ENCODE measurements around the gene REC114.
"Not testable (repeated sequence)": the region's sequence is repeated elsewhere in the genome, so short reads cannot be mapped to it uniquely, and the experiment has no call there.

Gene REC114

GRCh38 chr15:73538563-73539211 is 95.7 kb downstream of the REC114 start:
- DNase-seq, result no peak

DNA sequence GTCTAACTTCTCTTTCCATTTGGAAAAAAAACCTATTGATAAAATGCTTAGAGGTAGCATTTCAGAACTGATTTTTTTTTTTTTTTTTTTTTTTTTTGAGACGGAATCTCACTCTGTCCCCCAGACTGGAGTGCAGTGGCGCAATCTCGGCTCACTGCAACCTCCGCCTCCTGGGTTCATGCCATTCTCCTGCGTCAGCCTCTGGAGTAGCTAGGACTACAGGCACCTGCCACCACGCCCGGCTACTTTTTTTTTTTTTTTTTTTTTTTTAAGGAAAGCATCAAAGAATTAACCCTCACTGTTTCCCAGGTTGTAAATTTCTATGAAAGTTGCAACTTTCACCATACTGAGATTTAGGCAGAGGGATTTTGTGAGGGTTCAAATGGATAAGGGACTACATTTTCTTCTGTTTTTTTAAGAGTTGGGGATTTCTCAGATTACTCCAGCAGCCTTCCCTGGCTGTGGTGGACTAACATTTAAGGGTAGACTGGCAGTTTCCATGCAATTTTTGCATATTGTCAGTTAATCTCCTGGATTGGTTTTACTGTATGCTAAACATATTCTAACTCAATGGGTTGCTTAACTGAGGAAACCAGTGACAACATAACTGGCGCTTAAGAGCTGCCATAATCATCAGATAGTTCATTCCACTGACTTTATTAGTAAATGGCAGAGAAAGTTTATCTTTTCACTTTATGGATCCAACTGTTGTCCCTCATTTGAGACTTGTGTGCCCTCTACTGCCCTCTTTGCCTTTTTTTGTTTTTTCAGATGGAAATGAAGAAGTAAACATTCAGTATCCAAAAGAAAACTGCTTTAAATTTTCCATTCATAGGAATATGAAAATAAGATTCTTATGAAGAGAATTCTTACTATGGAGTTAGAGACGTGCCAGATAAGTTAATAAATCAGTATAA is 96.5 kb downstream of the REC114 start:
- DNase-seq, result no peak

GRCh38 chr15:73540161-73540560 is 97.2 kb downstream of the REC114 start:
- no peak for DNase-seq

- DNase-seq, result no peak
Observed at GRCh38 chr15:73541479-73541878, 98.5 kb downstream of the REC114 start.

DNA sequence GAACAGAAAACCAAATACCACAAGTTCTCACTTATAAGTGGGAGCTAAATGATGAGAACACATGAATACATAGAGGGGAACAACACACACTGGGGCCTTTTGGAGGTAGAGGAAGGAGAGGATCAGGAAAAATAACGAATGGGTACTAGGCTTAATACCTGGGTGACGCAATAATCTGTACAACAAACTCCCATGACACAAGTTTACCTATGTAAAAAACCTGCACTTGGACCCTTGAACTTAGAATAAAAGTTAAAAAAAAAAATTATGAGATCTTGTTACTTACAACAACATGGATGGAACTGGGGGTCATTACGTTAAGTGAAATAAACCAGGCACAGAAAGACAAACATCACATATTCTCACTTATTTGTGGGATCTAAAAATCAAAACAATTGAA is 106.0 kb downstream of the REC114 start:
- DNase-seq, result not testable (repeated sequence)

DNA sequence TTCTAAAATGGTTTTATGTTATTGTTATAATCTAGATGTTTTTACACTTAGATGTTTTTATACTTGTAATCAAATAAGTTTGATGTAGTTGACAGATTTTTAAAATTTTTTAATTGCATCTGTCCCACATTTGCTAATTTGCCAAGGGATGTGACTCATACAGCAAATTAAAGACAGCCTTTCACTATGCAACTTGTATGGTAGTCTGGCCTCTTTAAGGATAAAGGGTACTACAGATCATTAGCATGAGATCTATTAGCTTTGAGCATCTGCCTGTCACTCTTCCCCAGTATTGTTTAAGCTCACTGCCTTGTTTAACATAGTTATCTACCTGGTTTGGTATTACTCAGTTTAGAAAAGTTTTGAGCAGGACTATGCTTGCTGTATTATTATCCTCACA is 107.2 kb downstream of the REC114 start:
- no peak for DNase-seq

DNA sequence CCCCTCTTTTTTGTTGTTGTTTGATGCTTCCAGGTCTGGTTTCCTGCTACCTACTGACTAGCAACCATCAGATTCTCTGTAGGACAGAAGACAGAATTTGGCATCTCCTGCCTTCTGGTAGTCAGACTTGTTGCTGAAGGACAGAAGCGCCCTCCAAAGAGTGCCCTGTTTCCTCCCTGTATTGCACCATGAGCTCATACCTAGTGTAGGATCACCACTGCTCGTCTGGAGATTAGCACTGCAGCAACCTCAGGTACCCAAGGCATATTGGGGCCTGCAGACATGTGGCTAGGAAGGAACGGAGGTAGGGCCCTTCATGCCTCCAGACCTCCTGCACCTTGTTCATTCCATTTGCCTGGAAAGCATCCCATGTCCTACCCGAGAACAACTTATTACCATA is 112.1 kb downstream of the REC114 start:
- DNase-seq, result no peak

- no peak for DNase-seq
Observed at GRCh38 chr15:73558529-73558928, 115.6 kb downstream of the REC114 start.

GRCh38 chr15:73560501-73561117 is 117.6 kb downstream of the REC114 start:
- no peak for DNase-seq

DNA sequence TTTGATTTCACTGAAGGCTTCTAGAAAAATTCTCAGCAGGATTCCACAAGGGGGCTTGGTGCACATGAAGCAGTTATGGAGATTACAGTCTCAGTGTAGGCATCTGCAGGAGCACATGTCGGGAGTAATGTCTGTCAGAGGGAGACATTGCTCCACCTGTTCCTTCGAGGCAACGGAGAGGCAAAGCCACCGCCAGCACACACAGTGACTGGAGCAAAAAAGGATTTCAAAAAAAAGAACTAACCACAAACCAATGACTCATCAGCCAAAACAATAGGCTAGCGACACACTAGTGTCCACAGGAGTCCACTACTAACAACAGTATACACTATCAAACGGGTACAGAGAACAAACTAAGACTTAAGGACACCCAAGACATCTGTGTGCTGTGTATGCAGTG is 121.3 kb downstream of the REC114 start:
- DNase-seq, result no peak

GRCh38 chr15:73567020-73567419 is 124.1 kb downstream of the REC114 start:
- no peak for DNase-seq

DNA sequence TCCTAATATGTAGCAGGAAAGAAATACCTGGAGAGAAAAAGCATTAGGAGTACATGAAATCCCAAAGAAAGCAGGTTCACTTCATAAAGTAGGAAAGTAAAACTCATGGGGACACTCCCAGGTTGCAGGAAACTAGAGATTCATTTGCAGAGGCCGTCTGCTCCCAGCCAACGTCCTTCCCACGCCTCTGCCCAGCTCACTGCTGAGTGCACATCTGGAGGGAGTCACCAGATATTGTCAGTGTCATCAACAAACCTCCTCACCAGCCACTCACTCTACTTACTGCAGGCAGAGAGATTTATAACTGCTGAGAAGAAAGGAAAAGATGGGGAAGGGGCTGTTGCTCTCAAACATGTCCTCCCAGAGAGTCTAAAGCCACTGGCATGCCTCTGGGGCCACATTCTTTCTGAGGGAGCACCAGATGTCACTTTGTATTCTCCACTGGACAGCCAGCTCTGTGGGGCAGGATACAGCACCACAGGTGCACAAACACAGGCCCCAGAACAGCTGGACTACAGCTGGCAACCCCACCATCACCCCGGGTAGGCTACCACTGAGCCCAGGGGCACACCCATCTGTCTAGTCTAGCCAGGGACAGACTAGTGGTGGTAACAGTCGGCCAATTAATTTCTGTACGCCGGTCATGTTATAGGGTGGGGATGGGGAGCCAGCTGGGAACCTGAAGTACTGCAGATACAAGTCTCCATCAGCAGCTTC is 125.8 kb downstream of the REC114 start:
- DNase-seq, result no peak

DNA sequence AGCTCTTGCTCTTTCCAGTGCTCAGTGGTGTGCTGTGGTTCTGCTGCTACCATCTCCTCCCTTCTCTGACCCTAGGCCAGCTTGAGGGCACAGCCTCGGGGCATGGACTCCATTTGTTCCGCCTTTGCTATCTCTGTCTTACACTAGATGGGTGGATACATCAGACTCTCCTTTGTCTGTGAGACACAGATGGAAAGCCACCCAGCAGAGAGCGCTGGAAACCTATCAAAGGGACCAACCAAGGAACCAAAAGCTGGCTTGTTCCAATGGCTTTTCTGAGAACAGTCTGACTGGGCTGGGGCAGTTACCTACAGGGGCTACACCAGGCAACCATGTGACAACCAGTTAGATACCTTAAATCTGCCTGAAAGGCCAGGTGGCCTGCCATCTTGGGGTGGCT is 126.4 kb downstream of the REC114 start:
- no peak for DNase-seq

DNA sequence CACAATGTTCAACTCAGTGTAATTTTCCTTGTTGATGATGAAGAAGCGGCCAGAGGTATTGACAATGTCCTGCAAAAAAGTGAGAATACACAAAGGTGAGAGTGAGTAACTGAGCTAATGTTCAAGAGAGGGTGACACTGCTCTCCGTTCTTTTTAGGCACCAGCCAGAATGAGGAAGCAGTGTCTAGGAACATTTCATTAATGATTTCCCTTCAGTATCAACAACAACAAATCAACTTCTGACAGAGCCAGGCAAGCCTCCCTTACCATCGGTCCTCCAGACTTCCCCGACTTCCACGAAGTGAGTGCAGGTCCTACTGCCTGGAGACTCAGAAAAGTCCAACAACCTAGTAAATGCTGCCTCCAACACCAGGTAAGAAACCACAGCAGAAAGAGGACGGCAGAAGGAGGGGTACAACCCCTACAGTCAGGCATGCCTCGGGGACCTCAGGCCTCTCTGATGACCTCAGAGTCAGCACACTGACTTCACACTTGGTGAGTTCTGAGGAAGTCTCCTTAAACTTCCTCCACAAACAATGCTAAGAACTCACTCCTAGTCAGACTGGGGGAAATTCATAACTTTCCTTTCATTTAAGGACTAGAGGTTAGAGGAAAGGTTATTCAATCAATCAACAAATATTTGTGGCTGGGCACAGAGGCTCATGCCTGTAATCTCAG is 127.5 kb downstream of the REC114 start:
- no peak for DNase-seq

DNA sequence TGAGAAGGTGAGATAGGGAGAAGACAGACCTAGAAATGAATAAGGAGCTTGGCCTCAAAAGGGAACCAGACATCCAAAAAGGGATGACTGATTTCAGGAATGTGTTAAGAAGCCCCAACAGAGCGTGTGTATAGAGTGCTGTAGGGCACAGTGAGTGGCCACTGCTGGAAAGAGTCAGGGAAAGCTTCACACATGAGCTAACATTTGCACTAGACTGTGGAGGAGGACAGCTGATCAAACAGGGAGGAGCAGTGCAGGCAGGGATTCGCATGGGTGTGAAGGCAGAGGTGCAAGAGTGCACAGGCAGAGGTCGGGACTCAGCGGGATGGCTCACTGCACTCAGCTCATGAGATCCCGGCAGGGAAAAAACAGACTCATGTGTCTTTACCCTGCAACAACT is 128.4 kb downstream of the REC114 start:
- DNase-seq, result no peak

DNA sequence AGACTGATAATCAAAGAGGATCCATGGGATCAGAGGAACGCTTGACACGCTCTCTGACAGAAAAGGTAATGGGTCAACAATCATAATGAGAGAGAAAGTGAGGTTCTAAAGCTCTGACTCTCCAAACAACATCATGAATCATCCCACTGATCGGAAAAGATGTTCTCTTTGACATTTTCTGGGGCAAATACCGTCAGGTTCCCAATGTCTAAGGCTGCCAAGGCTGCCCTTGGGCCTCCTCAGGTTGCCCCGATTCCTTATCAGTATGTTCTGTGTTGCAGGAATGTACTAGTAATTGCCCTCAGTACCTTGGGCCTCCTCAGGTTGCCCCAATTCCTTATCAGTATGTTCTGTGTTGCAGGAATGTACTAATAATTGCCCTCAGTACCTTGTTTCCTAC is 129.3 kb downstream of the REC114 start:
- no peak for DNase-seq

DNA sequence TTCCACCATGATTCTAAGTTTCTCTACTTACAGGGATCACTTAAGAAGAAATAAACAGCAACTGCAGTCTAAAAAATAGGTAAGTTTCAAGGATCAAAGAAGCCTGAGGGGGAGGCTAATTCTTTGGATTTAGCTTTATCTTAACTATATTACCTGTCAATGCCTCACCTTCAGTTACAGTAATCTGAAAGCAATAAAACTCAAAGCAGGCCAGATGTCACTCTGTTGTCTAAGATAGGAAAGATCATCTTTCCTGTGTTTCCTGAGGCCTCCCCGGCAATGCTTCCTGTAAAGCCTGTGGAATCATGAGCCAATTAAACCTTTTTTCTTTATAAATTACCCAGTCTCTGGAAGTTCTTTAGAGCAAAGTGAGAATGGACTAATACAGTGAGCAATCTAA is 130.1 kb downstream of the REC114 start:
- no peak for DNase-seq

DNA sequence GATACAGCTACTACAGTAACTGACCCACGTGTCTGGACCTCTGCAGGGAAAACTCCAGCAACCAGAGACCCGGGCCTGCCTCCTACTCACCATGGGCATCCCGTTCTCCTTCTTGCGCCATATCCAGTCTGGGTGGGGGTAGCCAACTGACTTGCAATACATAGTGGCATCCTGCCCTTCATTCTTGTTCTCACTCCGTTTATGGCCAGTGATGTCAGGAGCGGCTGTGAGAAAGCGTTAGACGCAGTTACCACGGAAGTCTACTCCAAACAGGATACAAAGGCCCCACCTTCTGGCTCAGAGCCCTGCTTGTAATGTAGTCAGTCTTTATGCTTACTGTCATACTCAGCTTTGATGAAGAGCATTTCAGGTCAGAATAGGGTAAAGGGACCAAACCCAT is 130.6 kb downstream of the REC114 start:
- DNase-seq, result no peak

DNA sequence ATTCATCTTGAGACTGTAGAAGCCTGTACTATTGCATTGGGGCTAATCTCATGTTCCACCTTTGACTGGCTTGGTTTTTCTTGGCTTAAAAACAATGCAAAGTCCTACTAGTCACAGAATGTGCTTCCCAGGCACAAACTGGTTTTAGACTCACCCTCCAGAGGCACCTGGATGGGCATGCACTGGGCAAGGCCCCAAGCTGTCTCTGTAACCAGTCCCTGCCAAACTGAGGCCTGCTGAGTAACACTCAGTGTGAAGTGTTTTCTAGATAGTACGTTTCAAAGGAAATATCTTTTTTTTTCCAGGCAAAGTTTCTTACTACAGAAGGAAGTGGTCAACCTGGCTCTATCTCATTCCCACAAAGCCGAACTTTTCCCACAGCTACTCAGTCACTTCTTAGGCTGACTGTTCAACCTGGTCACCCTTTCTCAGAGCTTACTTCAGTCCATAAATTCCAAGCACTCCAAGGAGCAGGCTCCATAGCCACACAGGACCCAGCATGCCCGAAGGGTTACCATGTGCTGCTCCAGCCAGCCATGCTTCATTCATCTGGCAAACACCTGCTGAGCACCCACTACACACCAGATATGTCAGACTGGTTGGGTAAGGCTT is 132.8 kb downstream of the REC114 start:
- no peak for DNase-seq

- DNase-seq, result not testable (repeated sequence)
Observed at GRCh38 chr15:73577593-73577992, 134.6 kb downstream of the REC114 start.

GRCh38 chr15:73578026-73578425 is 135.1 kb downstream of the REC114 start:
- no peak for DNase-seq

DNA sequence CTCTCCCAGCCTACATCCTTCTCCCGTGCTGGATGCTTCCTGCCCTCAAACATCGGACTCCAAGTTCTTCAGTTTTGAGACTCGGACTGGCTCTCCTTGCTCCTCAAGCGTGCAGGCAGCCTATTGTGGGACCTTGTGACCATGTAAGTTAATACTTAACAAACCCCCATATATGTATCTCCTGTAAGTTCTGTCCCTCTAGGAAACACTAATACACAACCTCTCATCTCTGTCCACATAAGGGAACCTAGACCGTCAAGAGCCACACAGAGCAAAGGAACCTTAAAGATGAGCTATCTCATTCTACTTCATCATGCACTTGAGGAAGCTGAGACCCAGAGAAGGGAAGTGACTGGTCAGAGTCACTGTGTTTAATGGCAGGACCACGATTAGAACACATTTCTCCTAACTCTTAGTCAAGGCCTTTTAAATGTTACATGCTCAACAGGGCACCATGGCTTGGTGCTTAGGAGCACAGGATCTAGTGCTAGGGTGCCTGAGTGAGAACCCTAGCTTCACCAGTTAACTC is 140.0 kb downstream of the REC114 start:
- no peak for DNase-seq

All from activated CD4-positive, alpha-beta T cell treated with anti-CD3 and anti-CD28 coated beads, Interleukin-2, amount 50 U/mL, for 1 hour (primary cell).